ENCODE measurements around the gene CRACDL. TPM values are rescaled to one million over a fixed set of nuclear protein-coding genes. Genes with fewer than 3 reads are reported as not detected.

The CRACDL gene
- total and polyA plus RNA-seq, 2 experiments from 2014 or later: 0.06 to 0.32 TPM

GRCh38 chr2:98819231-98819766, 116.7 kb downstream of the CRACDL start:
- Histone ChIP-seq H3K4me3 (no peak overlapping the region), H3K9me3 (ENCODE audit: low read depth) (no peaks in the 10 kb centered on the region), H3K27ac (no peak overlapping the region), H3K4me1 (ENCODE audit: low read depth) (no peaks in the 10 kb centered on the region), H3K36me3 (no peaks in the 10 kb centered on the region), H3K27me3 (peaks cover 34% of the 10 kb centered on the region)
- DNase-seq (ENCODE audit: low read depth in 1 of 2, low spot score in 1 of 2): peak in 1 of 2 donors; percentile 11
- TF ChIP-seq CTCF (IDR thresholded peaks at IDR 0.05; ENCODE audit: low read depth, low read length): no peak

- H3K27me3 ChIP-seq: peaks cover 22% of the 10 kb centered on the region
- H3K36me3 ChIP-seq: no peaks in the 10 kb centered on the region
- DNase-seq (ENCODE audit: low read depth in 1 of 2, low spot score in 1 of 2): no peak
- no peak overlapping the region for H3K27ac ChIP-seq
- H3K9me3 ChIP-seq (ENCODE audit: low read depth): no peaks in the 10 kb centered on the region
- no peak overlapping the region for H3K4me3 ChIP-seq
- no peaks in the 10 kb centered on the region for H3K4me1 ChIP-seq (ENCODE audit: low read depth)
- TF ChIP-seq CTCF (IDR thresholded peaks at IDR 0.05; ENCODE audit: low read depth, low read length): no peak
Observed at GRCh38 chr2:98818164-98818563, 117.9 kb downstream of the CRACDL start.

GRCh38 chr2:98816281-98816680, 119.7 kb downstream of the CRACDL start:
- Histone ChIP-seq H3K9me3 (ENCODE audit: low read depth) (no peaks in the 10 kb centered on the region), H3K4me1 (ENCODE audit: low read depth) (no peaks in the 10 kb centered on the region), H3K27ac (no peak overlapping the region), H3K27me3 (peaks cover 3% of the 10 kb centered on the region), H3K4me3 (no peak overlapping the region), H3K36me3 (no peaks in the 10 kb centered on the region)
- no peak for TF ChIP-seq CTCF (IDR thresholded peaks at IDR 0.05; ENCODE audit: low read depth, low read length)
- no peak for DNase-seq (ENCODE audit: low read depth in 1 of 2, low spot score in 1 of 2)

- H3K4me1 ChIP-seq (ENCODE audit: low read depth): no peaks in the 10 kb centered on the region
- DNase-seq (ENCODE audit: low read depth in 1 of 2, low spot score in 1 of 2): no peak
- TF ChIP-seq CTCF (IDR thresholded peaks at IDR 0.05; ENCODE audit: low read depth, low read length): no peak
Observed at GRCh38 chr2:98815795-98816194, 120.2 kb downstream of the CRACDL start.

GRCh38 chr2:98811766-98812165, 124.3 kb downstream of the CRACDL start:
- no peaks in the 10 kb centered on the region for H3K27me3 ChIP-seq
- TF ChIP-seq CTCF (IDR thresholded peaks at IDR 0.05; ENCODE audit: low read depth, low read length): no peak
- no peaks in the 10 kb centered on the region for H3K9me3 ChIP-seq (ENCODE audit: low read depth)
- H3K4me1 ChIP-seq (ENCODE audit: low read depth): no peaks in the 10 kb centered on the region
- H3K36me3 ChIP-seq: no peaks in the 10 kb centered on the region
- no peak for DNase-seq (ENCODE audit: low read depth in 1 of 2, low spot score in 1 of 2)
- H3K4me3 ChIP-seq: no peak overlapping the region
- H3K27ac ChIP-seq: no peak overlapping the region

More at GRCh38 chr2:98815795-98816194, 120.2 kb downstream of the CRACDL start:
- H3K9me3 ChIP-seq (ENCODE audit: low read depth): no peaks in the 10 kb centered on the region
- no peaks in the 10 kb centered on the region for H3K36me3 ChIP-seq
- H3K27me3 ChIP-seq: peaks cover 3% of the 10 kb centered on the region
- H3K27ac ChIP-seq: no peak overlapping the region
- H3K4me3 ChIP-seq: no peak overlapping the region

- Histone ChIP-seq H3K9me3 (ENCODE audit: low read depth) (no peaks in the 10 kb centered on the region), H3K4me1 (ENCODE audit: low read depth) (no peaks in the 10 kb centered on the region), H3K4me3 (no peak overlapping the region), H3K27ac (no peak overlapping the region), H3K27me3 (no peaks in the 10 kb centered on the region), H3K36me3 (no peaks in the 10 kb centered on the region)
- TF ChIP-seq CTCF (IDR thresholded peaks at IDR 0.05; ENCODE audit: low read depth, low read length): no peak
- DNase-seq (ENCODE audit: low read depth in 1 of 2, low spot score in 1 of 2): no peak
Observed at GRCh38 chr2:98810588-98810928, 125.5 kb downstream of the CRACDL start.

Data from cardiac muscle cell (in vitro differentiated cells and primary cell).